Measurements from ENCODE around the gene TNFRSF4. TPM values are rescaled to one million over a fixed set of nuclear protein-coding genes. Genes with fewer than 3 reads are reported as not detected.

The TNFRSF4 gene
- 0.09 to 0.34 TPM (median 0.25 TPM) in 3 of 5 replicates, not detected in the others for total RNA-seq (2022; extraction: Qiagen RNA extraction)

GRCh38 chr1:1213345-1214265, at the start of gene TNFRSF4:
TSS of gene TNFRSF4 (minus strand) at chr1:1214153. CDS start at chr1:1214127, 26 bp downstream.

DNA sequence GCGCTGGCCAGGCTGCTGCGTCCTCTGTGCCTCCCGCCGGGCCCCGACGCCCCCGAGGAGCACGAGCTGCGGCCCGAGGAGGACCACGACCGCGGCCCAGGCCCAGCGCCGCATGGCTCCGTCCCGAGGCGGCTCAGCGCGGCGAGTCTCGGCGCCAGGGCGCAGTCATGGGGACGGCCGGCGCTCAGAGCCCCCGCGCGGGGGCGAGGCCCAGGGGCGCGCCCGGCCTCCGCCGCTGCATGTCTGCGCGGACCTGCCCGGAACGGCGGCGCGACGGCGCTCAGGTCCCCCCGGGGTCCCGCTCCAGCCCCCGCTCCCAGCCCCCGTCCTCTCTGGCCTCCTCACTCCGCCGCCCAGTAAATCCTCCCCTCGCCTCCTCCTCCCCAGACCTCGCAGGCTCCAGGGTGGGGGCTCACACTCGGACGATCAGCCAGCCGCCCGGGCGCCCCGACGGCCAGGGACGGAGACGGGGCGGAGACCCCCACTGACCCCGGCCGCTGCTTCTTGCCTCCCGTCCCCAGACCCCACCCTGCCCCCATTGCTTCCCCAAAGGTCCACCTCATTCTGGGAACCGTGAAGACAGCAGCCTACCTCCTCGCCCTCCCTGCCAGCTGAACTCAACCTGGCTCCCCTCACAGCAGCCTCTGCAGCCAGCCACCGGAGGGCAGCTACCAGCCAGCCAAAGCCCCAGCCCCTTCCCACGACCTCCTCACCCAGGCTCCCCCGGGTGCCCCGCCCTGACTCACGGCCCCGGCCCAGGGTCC, 32.8 kb upstream of the TNFRSF4 start, which contains the start of gene C1QTNF12:
Gene C1QTNF12, minus strand, starts transcription at position 146 of the 764 bp plus-strand sequence. Its CDS starts 32 bp downstream, at position 114.

DNA sequence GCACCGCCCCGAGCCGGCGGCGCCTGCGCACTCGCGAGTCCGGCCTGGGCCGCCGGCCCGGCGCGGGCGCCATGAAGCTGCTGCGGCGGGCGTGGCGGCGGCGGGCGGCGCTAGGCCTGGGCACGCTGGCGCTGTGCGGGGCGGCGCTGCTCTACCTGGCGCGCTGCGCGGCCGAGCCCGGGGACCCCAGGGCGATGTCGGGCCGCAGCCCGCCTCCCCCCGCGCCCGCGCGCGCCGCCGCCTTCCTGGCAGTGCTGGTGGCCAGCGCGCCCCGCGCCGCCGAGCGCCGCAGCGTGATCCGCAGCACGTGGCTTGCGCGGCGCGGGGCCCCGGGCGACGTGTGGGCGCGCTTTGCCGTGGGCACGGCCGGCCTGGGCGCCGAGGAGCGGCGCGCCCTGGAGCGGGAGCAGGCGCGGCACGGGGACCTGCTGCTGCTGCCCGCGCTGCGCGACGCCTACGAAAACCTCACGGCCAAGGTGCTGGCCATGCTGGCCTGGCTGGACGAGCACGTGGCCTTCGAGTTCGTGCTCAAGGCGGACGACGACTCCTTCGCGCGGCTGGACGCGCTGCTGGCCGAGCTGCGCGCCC, 18.3 kb upstream of the TNFRSF4 start, which contains the start of gene B3GALT6:
Gene B3GALT6, plus strand, starts transcription at position 30 of the 588 bp plus-strand sequence. Its CDS starts 42 bp downstream, at position 72.

DNA sequence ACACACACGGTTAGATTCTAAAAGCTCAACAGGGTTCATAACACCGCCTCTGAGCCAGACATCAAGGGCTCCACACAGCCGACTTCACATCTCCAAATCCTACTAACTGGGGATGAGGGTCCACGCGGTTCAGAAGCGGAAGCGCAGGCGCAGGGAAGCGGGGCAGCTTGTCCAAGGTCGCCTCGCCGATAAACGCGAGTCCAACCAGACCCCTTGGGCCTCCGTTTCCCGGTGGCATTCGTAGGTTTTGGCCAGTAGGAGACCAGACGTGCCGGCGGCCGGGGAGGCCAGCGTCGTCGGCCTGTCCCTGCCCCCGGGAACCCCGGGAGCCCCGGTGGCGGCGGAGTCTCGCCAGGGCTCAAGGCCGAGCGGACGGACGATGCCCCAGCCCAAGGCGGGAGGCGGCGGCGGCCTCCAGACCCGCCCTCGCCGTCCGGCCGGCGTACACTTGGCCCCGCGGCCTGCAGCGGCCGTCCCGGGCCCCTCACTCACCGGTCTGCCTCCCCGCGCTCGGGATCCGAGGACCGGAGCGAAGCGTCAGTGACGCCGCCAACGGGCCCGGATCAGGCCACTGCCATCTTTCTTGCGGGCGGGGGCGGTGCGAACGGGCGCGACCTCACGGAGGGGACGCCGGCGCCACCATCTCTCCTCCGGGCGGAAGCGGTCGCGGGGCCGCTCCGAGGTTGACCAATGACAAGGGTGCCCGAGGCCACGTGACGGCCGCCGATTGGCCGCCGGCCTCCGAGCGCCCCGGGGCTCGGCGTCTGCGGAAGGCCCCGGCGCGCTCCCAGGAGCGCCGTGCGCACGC, 17.7 kb upstream of the TNFRSF4 start, which contains the start of gene SDF4:
Gene SDF4, minus strand, starts transcription at position 602 of the 808 bp plus-strand sequence. CDS start 3,229 bp downstream, outside the sequence.

GRCh38 chr1:1206376-1206965, 7.5 kb downstream of the TNFRSF4 start, which contains the start of gene TNFRSF18:
TSS of gene TNFRSF18 (minus strand) at chr1:1206592. CDS start at chr1:1206571, 21 bp downstream.

DNA sequence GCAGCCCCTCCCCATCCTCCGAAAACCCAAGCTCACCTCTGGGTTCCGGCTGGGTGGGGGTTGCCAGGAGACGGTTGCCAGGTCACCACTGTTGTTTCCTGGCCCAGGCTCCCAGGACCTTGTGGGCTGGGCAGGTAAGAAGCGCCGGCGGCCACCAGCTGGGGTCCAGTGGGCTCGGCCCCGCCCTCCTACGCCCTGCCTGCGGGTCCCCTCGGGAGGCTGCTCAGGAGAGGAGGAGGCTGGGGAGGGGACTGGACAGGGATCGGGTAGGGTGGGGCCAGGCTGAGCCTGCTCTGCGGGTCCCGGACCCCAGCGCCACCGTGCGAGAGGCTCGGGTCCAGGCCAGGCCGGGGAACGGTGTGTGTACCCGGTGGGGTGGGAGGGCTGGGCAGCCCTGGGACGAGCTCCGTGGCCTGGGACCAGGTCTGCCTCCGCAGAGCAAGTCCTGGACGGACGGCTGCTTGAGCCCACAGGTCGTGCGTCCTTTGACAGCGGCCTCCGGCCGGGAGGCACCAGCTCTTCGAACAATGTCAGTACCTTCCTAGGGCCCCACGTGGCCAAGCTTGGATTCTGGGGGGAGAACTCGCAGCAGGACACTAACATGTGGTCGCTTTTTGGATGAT, 40.0 kb downstream of the TNFRSF4 start, which contains the start of gene TTLL10:
Gene TTLL10, plus strand, starts transcription at position 88 of the 623 bp plus-strand sequence. CDS start 5,336 bp downstream, outside the sequence.

Other genes starting within 250 kb of the TNFRSF4 start
- gene PLEKHN1, start 247.7 kb downstream of the TNFRSF4 start, total RNA-seq (2022; extraction: Qiagen RNA extraction): 4.4 to 5.7 TPM (median 4.9 TPM) in 5 replicates
- 0.10 to 0.18 TPM (median 0.14 TPM) in 5 replicates for gene PERM1, start 232.1 kb downstream of the TNFRSF4 start, total RNA-seq (2022; extraction: Qiagen RNA extraction)
- 15.6 to 64.4 TPM (median 55.7 TPM) in 5 replicates for gene HES4, start 214.1 kb downstream of the TNFRSF4 start, total RNA-seq (2022; extraction: Qiagen RNA extraction)
- gene ISG15, start 200.7 kb downstream of the TNFRSF4 start, total RNA-seq (2022; extraction: Qiagen RNA extraction): 12.6 to 22.7 TPM (median 20.9 TPM) in 5 replicates
- gene AGRN, start 194.0 kb downstream of the TNFRSF4 start, total RNA-seq (2022; extraction: Qiagen RNA extraction): 89.0 to 113 TPM (median 105 TPM) in 5 replicates
- gene RNF223, start 139.8 kb downstream of the TNFRSF4 start, total RNA-seq (2022; extraction: Qiagen RNA extraction): 0.14 to 0.47 TPM (median 0.30 TPM) in 5 replicates
- gene C1orf159, start 98.1 kb downstream of the TNFRSF4 start, total RNA-seq (2022; extraction: Qiagen RNA extraction): 9.2 to 14.7 TPM (median 13.6 TPM) in 5 replicates
- not detected in 5 replicates for gene TTLL10, start 40.3 kb downstream of the TNFRSF4 start, total RNA-seq (2022; extraction: Qiagen RNA extraction)
- gene TNFRSF18, start 7.6 kb downstream of the TNFRSF4 start, total RNA-seq (2022; extraction: Qiagen RNA extraction): 0.17 to 0.42 TPM in 2 of 5 replicates, not detected in the others
- gene SDF4, start 17.8 kb upstream of the TNFRSF4 start, total RNA-seq (2022; extraction: Qiagen RNA extraction): 113 to 131 TPM (median 122 TPM) in 5 replicates
- 11.3 to 19.2 TPM (median 17.6 TPM) in 5 replicates for gene B3GALT6, start 18.1 kb upstream of the TNFRSF4 start, total RNA-seq (2022; extraction: Qiagen RNA extraction)
- gene C1QTNF12, start 32.6 kb upstream of the TNFRSF4 start, total RNA-seq (2022; extraction: Qiagen RNA extraction): 0.97 to 2.3 TPM (median 1.3 TPM) in 5 replicates
- 36.7 to 49.8 TPM (median 47.1 TPM) in 5 replicates for gene UBE2J2, start 59.7 kb upstream of the TNFRSF4 start, total RNA-seq (2022; extraction: Qiagen RNA extraction)
- gene SCNN1D, start 66.3 kb upstream of the TNFRSF4 start, total RNA-seq (2022; extraction: Qiagen RNA extraction): 0.76 to 1.3 TPM (median 0.84 TPM) in 5 replicates
- 12.0 to 17.3 TPM (median 13.6 TPM) in 5 replicates for gene ACAP3, start 93.8 kb upstream of the TNFRSF4 start, total RNA-seq (2022; extraction: Qiagen RNA extraction)
- gene PUSL1, start 94.4 kb upstream of the TNFRSF4 start, total RNA-seq (2022; extraction: Qiagen RNA extraction): 14.3 to 24.7 TPM (median 22.7 TPM) in 5 replicates
- 53.7 to 59.5 TPM (median 54.7 TPM) in 5 replicates for gene INTS11, start 110.5 kb upstream of the TNFRSF4 start, total RNA-seq (2022; extraction: Qiagen RNA extraction)
- gene CPTP, start 110.6 kb upstream of the TNFRSF4 start, total RNA-seq (2022; extraction: Qiagen RNA extraction): 17.2 to 23.3 TPM (median 21.9 TPM) in 5 replicates
- gene TAS1R3, start 117.1 kb upstream of the TNFRSF4 start, total RNA-seq (2022; extraction: Qiagen RNA extraction): 0.07 to 0.24 TPM (median 0.20 TPM) in 5 replicates
- gene DVL1, start 135.3 kb upstream of the TNFRSF4 start, total RNA-seq (2022; extraction: Qiagen RNA extraction): 50.0 to 68.0 TPM (median 63.0 TPM) in 5 replicates
- 0.12 to 0.25 TPM (median 0.16 TPM) in 5 replicates for gene MXRA8, start 144.4 kb upstream of the TNFRSF4 start, total RNA-seq (2022; extraction: Qiagen RNA extraction)
- gene AURKAIP1, start 161.1 kb upstream of the TNFRSF4 start, total RNA-seq (2022; extraction: Qiagen RNA extraction): 95.4 to 183 TPM (median 168 TPM) in 5 replicates
- 42.3 to 54.3 TPM (median 50.5 TPM) in 5 replicates for gene CCNL2, start 185.2 kb upstream of the TNFRSF4 start, total RNA-seq (2022; extraction: Qiagen RNA extraction)
- gene MRPL20, start 193.1 kb upstream of the TNFRSF4 start, total RNA-seq (2022; extraction: Qiagen RNA extraction): 128 to 154 TPM (median 130 TPM) in 5 replicates
- gene ANKRD65, start 207.1 kb upstream of the TNFRSF4 start, total RNA-seq (2022; extraction: Qiagen RNA extraction): 0.06 to 0.14 TPM (median 0.14 TPM) in 3 of 5 replicates, not detected in the others
- gene VWA1, start 221.5 kb upstream of the TNFRSF4 start, total RNA-seq (2022; extraction: Qiagen RNA extraction): 4.1 to 15.8 TPM (median 12.9 TPM) in 5 replicates
- gene ATAD3C, start 235.5 kb upstream of the TNFRSF4 start, total RNA-seq (2022; extraction: Qiagen RNA extraction): not detected in 5 replicates